ENCODE results near the gene HDAC1.

DNA sequence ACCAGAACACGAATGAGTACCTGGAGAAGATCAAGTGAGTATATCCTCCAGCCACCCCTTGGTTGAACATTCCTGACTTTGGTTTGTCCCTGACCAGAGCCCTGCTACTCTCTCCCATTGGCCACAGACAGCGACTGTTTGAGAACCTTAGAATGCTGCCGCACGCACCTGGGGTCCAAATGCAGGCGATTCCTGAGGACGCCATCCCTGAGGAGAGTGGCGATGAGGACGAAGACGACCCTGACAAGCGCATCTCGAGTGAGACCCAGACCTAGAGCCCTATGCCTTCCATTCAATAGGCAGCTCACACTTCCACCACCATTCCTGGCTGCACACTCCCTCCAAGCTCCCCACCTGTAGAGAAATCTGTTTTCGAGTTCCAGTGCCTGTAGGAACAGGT, 39.7 kb downstream of the HDAC1 start:
- TF ChIP-seq, protein P1, sequence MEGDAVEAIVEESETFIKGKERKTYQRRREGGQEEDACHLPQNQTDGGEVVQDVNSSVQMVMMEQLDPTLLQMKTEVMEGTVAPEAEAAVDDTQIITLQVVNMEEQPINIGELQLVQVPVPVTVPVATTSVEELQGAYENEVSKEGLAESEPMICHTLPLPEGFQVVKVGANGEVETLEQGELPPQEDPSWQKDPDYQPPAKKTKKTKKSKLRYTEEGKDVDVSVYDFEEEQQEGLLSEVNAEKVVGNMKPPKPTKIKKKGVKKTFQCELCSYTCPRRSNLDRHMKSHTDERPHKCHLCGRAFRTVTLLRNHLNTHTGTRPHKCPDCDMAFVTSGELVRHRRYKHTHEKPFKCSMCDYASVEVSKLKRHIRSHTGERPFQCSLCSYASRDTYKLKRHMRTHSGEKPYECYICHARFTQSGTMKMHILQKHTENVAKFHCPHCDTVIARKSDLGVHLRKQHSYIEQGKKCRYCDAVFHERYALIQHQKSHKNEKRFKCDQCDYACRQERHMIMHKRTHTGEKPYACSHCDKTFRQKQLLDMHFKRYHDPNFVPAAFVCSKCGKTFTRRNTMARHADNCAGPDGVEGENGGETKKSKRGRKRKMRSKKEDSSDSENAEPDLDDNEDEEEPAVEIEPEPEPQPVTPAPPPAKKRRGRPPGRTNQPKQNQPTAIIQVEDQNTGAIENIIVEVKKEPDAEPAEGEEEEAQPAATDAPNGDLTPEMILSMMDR (IDR thresholded peaks at IDR 0.05 in 8 of 11, conservative IDR thresholded peaks at IDR 0.05 in 3 of 11), result no peak
- TF ChIP-seq POLR2A (IDR thresholded peaks at IDR 0.05), result no peak

All from spleen (tissue), 7 donors.